Lower leg skin (tissue), 3 donors: ENCODE measurements around the gene FIZ1.

Experiments used
- CTCF ChIP-seq, 3 donors: fragments of 450-650 bp; IDR thresholded peaks; one replicate each; pipeline ENCODE4 v1.5.1; 2016; ENCODE audit warnings: antibody characterized with exemption in 3 of 3, mild to moderate bottlenecking in 3 of 3, moderate library complexity in 2 of 3
- POLR2A ChIP-seq, 2 donors: fragments of 450-650 bp; IDR thresholded peaks; one replicate each; pipeline ENCODE4 v1.6.1; 2016 to 2017; ENCODE audit warnings: antibody characterized with exemption in 2 of 2, mild to moderate bottlenecking in 1 of 2, moderate library complexity in 1 of 2

DNA sequence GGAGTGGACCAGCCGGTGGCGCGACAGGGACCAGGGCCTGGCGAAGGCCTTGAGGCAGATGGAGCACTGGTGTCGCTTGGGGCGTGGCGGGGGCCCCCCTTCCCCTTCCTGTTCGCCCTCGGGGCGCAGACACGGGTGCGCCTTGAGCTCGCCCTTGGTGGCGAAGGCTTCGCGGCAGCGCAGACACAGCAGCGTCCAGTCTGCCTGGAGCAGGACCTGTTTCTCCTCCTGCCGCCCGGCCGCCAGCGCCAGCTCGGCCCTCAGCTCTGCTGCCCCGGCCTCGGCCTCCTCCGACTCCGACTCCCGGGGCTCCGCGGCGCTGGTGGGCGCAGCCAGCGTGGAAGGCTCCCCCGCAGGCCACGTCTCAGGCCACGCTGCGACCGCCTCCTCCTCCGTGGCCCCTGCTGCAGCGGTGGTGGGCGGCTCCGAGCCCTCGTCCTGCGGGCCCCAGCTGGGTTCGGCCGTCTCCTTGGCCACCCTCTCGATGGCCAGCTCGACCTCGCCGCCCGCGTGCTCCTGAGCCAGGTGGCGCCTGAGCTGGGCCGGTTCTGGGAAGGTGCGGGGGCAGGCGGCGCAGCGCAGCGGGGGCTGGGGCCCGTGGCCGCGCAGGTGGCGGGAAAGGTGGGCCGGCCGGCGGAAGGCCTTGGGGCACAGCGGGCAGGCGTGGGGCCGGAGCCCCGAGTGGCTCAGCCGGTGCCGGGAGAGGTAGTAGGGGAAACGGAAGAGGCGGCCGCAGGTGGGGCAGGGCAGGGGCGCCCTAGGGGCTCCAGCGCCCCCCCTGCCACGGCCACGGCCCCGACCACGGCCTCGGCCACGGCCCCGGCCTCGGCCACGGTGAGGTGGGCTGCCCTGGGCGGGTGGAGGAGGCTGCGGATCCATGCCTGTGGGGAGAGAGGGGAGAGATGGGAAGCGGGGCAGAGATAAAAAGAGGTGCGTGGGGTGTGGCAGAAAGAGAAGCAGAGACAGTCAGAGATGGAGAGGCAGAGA is 20.3 kb downstream of the FIZ1 start:
- TF ChIP-seq CTCF (IDR thresholded peaks at IDR 0.05) (no peak), POLR2A (IDR thresholded peaks at IDR 0.05) (no peak)
